Ovary (tissue), 3 donors: ENCODE results near the gene BACH2.

Experiments
- CTCF ChIP-seq, 3 donors: fragments of 450-650 bp in 2 of 3; fragments of 200-600 bp in 1 of 3; IDR thresholded peaks; one replicate each; pipeline versions ENCODE4 v1.5.1 to v1.8.0; 2016 to 2022; ENCODE audit warnings: antibody characterized with exemption in 3 of 3, mild to moderate bottlenecking in 1 of 3
- EP300 ChIP-seq: sonication (generic); formaldehyde crosslinking; IDR thresholded peaks from one replicate; pipeline ENCODE4 v1.6.1; 2017; ENCODE audit warnings: antibody characterized with exemption
- donor health status: DM: no; HTN: no; CAD: no.

GRCh38 chr6:90233994-90234393 is 62.6 kb downstream of the BACH2 start:
- TF ChIP-seq CTCF (IDR thresholded peaks at IDR 0.05) (no peak), EP300 (no peak)
